Lower leg skin (tissue), 4 donors: ENCODE data around the gene XPR1. TPM values are rescaled to one million over a fixed set of nuclear protein-coding genes. Genes with fewer than 3 reads are reported as not detected.

ENCODE experiments used
- DNase-seq, 2 donors: peaks; one replicate each; pipeline ENCODE4 v3.0.0-alpha.2; 2019; ENCODE audit warnings: low spot score in 2 of 2
- H3K4me3 ChIP-seq: fragments of 200-600 bp; sonication (generic); 2 replicates; pipeline ENCODE4 v1.5.1; 2017; ENCODE audit warnings: mild to moderate bottlenecking, low read depth; ENCODE audit not compliant: poor library complexity, severe bottlenecking
- CTCF ChIP-seq, 3 donors: fragments of 450-650 bp; IDR thresholded peaks; one replicate each; pipeline ENCODE4 v1.5.1; 2016; ENCODE audit warnings: antibody characterized with exemption in 3 of 3, mild to moderate bottlenecking in 3 of 3, moderate library complexity in 2 of 3
- POLR2A ChIP-seq, 2 donors: fragments of 450-650 bp; IDR thresholded peaks; one replicate each; pipeline ENCODE4 v1.6.1; 2016 to 2017; ENCODE audit warnings: antibody characterized with exemption in 2 of 2, mild to moderate bottlenecking in 1 of 2, moderate library complexity in 1 of 2
- WGBS, 2 donors: methylation state at CpG; one replicate each; pipeline ENCODE4 v1.1.5; 2018; 5-methylcytosine and 5-hydroxymethylcytosine counted together
- intact Hi-C: fragments of 100-400 bp; cut with DNase I; formaldehyde crosslinking; loops from one replicate; pipeline ENCODE4 v1.15.0; 2023; ENCODE audit warnings: low total_unique reads
- total RNA-seq, 4 donors: library from RNA; depleted of rRNA; stranded (reverse); fragments of >200 nt; gene quantifications; one replicate each; pipeline ENCODE4 v1.1.0, GENCODE V29; 2016

Gene XPR1
- total RNA-seq, 4 donors from 2014 or later, result 10.1 to 25.4 (median 14.1) TPM

GRCh38 chr1:180769889-180770288, 138.1 kb downstream of the XPR1 start:
- TF ChIP-seq POLR2A (IDR thresholded peaks at IDR 0.05), result no peak
- no peak for TF ChIP-seq CTCF (IDR thresholded peaks at IDR 0.05)
- no peak for DNase-seq
- H3K4me3 ChIP-seq, result no peak overlapping the region
- intact Hi-C loops, result no loop called here

- intact Hi-C loops, result no loop called here
- 97 to 100% methylated on average over 1 of the region's 1 CpG for WGBS, 2 donors
These were observed 141.5 kb downstream of the XPR1 start for GRCh38 chr1:180773210-180773865.

GRCh38 chr1:180775801-180776200, 144.0 kb downstream of the XPR1 start:
- no peak for DNase-seq
- 86 to 92% methylated on average over 2 of the region's 2 CpGs for WGBS, 2 donors
- H3K4me3 ChIP-seq, result no peak overlapping the region
- intact Hi-C loops, result no loop called here
- no peak for TF ChIP-seq POLR2A (IDR thresholded peaks at IDR 0.05)
- no peak for TF ChIP-seq CTCF (IDR thresholded peaks at IDR 0.05)

More at GRCh38 chr1:180773210-180773865, 141.5 kb downstream of the XPR1 start:
- no peak overlapping the region for H3K4me3 ChIP-seq
- DNase-seq, result no peak
- no peak for TF ChIP-seq CTCF (IDR thresholded peaks at IDR 0.05)
- no peak for TF ChIP-seq POLR2A (IDR thresholded peaks at IDR 0.05)

GRCh38 chr1:180777072-180777689, 145.4 kb downstream of the XPR1 start:
- no peak for DNase-seq
- intact Hi-C loops, result no loop called here
- H3K4me3 ChIP-seq, result no peak overlapping the region
- WGBS, 2 donors, result 89 to 97% methylated on average over 4 of the region's 4 CpGs
- TF ChIP-seq POLR2A (IDR thresholded peaks at IDR 0.05), result no peak
- no peak for TF ChIP-seq CTCF (IDR thresholded peaks at IDR 0.05)

- intact Hi-C loops, result no loop called here
- TF ChIP-seq POLR2A (IDR thresholded peaks at IDR 0.05), result no peak
- no peak for TF ChIP-seq CTCF (IDR thresholded peaks at IDR 0.05)
These were observed 147.1 kb downstream of the XPR1 start for GRCh38 chr1:180778782-180779398.

More at GRCh38 chr1:180778782-180779398, 147.1 kb downstream of the XPR1 start:
- WGBS, 2 donors, result 97 to 100% methylated on average over 1 of the region's 1 CpG
- H3K4me3 ChIP-seq, result no peak overlapping the region
- DNase-seq, result no peak
